GM21529 (cell line): ENCODE results near the gene SVOP.

ENCODE experiments used
- ATAC-seq: cut with Tn5 transposase; IDR thresholded peaks from one replicate; pipeline ENCODE4 v1.9.1; 2021; ENCODE audit not compliant: unreplicated experiment

The SVOP gene

GRCh38 chr12:108980831-108981618, 39.8 kb downstream of the SVOP start:
- ATAC-seq: no peak

- no peak for ATAC-seq
Observed at GRCh38 chr12:108977360-108977759, 43.5 kb downstream of the SVOP start.

- ATAC-seq: no peak
Observed at GRCh38 chr12:108975024-108975593, 45.8 kb downstream of the SVOP start.

- no peak for ATAC-seq
Observed at GRCh38 chr12:108973629-108974152, 47.2 kb downstream of the SVOP start.

- ATAC-seq: no peak
Observed at GRCh38 chr12:108972358-108972757, 48.5 kb downstream of the SVOP start.

- no peak for ATAC-seq
Observed at GRCh38 chr12:108969622-108970021, 51.2 kb downstream of the SVOP start.

- no peak for ATAC-seq
Observed at GRCh38 chr12:108967869-108968540, 52.9 kb downstream of the SVOP start.

GRCh38 chr12:108966378-108967151, 54.3 kb downstream of the SVOP start:
- ATAC-seq: no peak

- ATAC-seq: no peak
Observed at GRCh38 chr12:108965886-108966285, 55.0 kb downstream of the SVOP start.

GRCh38 chr12:108964371-108965352, 56.2 kb downstream of the SVOP start:
- no peak for ATAC-seq

- ATAC-seq: no peak
Observed at GRCh38 chr12:108962256-108962655, 58.6 kb downstream of the SVOP start.

- ATAC-seq: no peak
Observed at GRCh38 chr12:108959748-108960655, 60.9 kb downstream of the SVOP start.

- no peak for ATAC-seq
Observed at GRCh38 chr12:108955225-108955835, 65.5 kb downstream of the SVOP start.

GRCh38 chr12:108950991-108951739, 69.7 kb downstream of the SVOP start:
- ATAC-seq: peak; percentile 53

GRCh38 chr12:108949976-108950375, 70.9 kb downstream of the SVOP start:
- ATAC-seq: no peak

- no peak for ATAC-seq
Observed at GRCh38 chr12:108948367-108948766, 72.5 kb downstream of the SVOP start.

GRCh38 chr12:108947097-108947496, 73.8 kb downstream of the SVOP start:
- no peak for ATAC-seq

GRCh38 chr12:108940138-108940537, 80.7 kb downstream of the SVOP start:
- no peak for ATAC-seq
